HepG2 (cell line): ENCODE measurements around the gene LIME1. TPM values are rescaled to one million over a fixed set of nuclear protein-coding genes. Genes with fewer than 3 reads are reported as not detected.

Experiments used
- ATAC-seq: fragments of 200-7000 bp; cut with Tn5 transposase; 3 replicates; pipeline ENCODE4 v1.9.1; 2020; ENCODE audit warnings: mild to moderate bottlenecking, moderate library complexity
- BruUV-seq: library from RNA; stranded (reverse); fragments of 400-500 nt; replicated peaks from 2 replicates; lab custom pipeline; 2021; lab: Mats Ljungman, UMichigan
- CTCF ChIA-PET: fragments of 300-600 bp; formaldehyde crosslinking; extraction: SDS; loops from one replicate; lab custom pipeline; 2021; ENCODE audit warnings: low total read pairs, inconsistent platforms, low intra/inter-chr PET ratio; lab: Yijun Ruan, JAX
- POLR2A ChIA-PET: fragments of 350-600 bp; sonication (Branson Sonifier 250); formaldehyde crosslinking; loops from one replicate; lab custom pipeline; 2020; ENCODE audit warnings: antibody characterized with exemption, inconsistent platforms; lab: Yijun Ruan, JAX
- DNase-seq: peaks from one replicate; pipeline ENCODE4 v3.0.0-alpha.2; 2015; ENCODE audit warnings: low spot score
- FAIRE-seq: peaks from 3 replicates; lab custom pipeline; 2011; peaks lifted over from hg19 to GRCh38; lab: Jason Lieb, UNC
- H2AFZ ChIP-seq: one replicate; pipeline ENCODE4 v1.6.1; 2011; ENCODE audit warnings: low read length, inconsistent platforms
- H3K27ac ChIP-seq: fragments of 300-600 bp; 3 replicates; pipeline ENCODE4 v1.8.0; 2011; ENCODE audit warnings: mixed run types, mild to moderate bottlenecking, mixed read lengths, low read length, inconsistent platforms; ENCODE audit not compliant: insufficient read depth; ENCODE audit errors: extremely low read length
- H3K27me3 ChIP-seq, 2 experiments: fragments of 200-600 bp in 1 of 2; 2 replicates in 1 of 2; 3 replicates in 1 of 2; pipeline versions ENCODE4 v1.6.0 to v1.8.0; 2011; ENCODE audit warnings: low read length in 2 of 2, mild to moderate bottlenecking in 2 of 2, moderate library complexity in 2 of 2, inconsistent platforms in 1 of 2; ENCODE audit not compliant: insufficient read depth in 2 of 2, control insufficient read depth in 1 of 2
- H3K36me3 ChIP-seq, 2 experiments: fragments of 200-600 bp in 1 of 2; replicated peaks in 1 of 2; 2 replicates in 1 of 2; 3 replicates in 1 of 2; pipeline versions ENCODE4 v1.5.1 to v1.8.0; 2011; ENCODE audit warnings: low read length in 2 of 2, inconsistent platforms in 1 of 2; ENCODE audit not compliant: insufficient read depth in 2 of 2, control insufficient read depth in 1 of 2
- H3K4me1 ChIP-seq: 2 replicates; pipeline ENCODE4 v1.5.1; 2012; ENCODE audit warnings: low read length, inconsistent platforms; ENCODE audit not compliant: insufficient read depth
- H3K4me2 ChIP-seq: 2 replicates; pipeline ENCODE4 v1.6.0; 2011; ENCODE audit warnings: low read depth, low read length, inconsistent platforms
- H3K4me3 ChIP-seq, 3 experiments: fragments of 200-600 bp in 1 of 3; sonication (generic), shearing (Covaris generic) in 1 of 3; replicated peaks in 1 of 3; 2 replicates each; pipeline ENCODE4 v1.5.1; 2011 to 2016; ENCODE audit warnings: low read length in 3 of 3, inconsistent platforms in 2 of 3, low read depth in 2 of 3, mild to moderate bottlenecking in 2 of 3, control low read depth in 1 of 3, mixed read lengths in 1 of 3; ENCODE audit not compliant: insufficient read depth in 1 of 3
- H3K79me2 ChIP-seq: one replicate; pipeline ENCODE4 v1.6.1; 2011; ENCODE audit warnings: low read length, inconsistent platforms; ENCODE audit not compliant: insufficient read depth
- H3K9ac ChIP-seq: 2 replicates; pipeline ENCODE4 v1.6.0; 2011; ENCODE audit warnings: mild to moderate bottlenecking, low read depth, low read length, inconsistent platforms; ENCODE audit not compliant: insufficient read depth
- H3K9me3 ChIP-seq: 2 replicates; pipeline ENCODE4 v1.5.1; 2012; ENCODE audit warnings: mild to moderate bottlenecking, low read length
- H4K20me1 ChIP-seq: 2 replicates; pipeline ENCODE4 v1.6.0; 2011; ENCODE audit warnings: inconsistent platforms, mild to moderate bottlenecking, low read length, moderate library complexity; ENCODE audit not compliant: insufficient read depth
- HMGA1 ChIP-seq: sonication (generic); formaldehyde crosslinking; conservative IDR thresholded peaks from 2 replicates; pipeline ENCODE4 v1.4.0; 2020; ENCODE audit warnings: missing genetic modification reagents
- HNRNPLL ChIP-seq: fragments of 200-400 bp; formaldehyde crosslinking; IDR thresholded peaks from 2 replicates; pipeline ENCODE4 v1.6.1; 2017; ENCODE audit warnings: mild to moderate bottlenecking, low read depth, low read length; ENCODE audit not compliant: poor library complexity, severe bottlenecking
- KDM2A ChIP-seq: sonication (generic); formaldehyde crosslinking; IDR thresholded peaks from 2 replicates; pipeline ENCODE4 v1.4.0; 2020; ENCODE audit warnings: low read depth, missing genetic modification reagents, borderline replicate concordance
- MBNL3 ChIP-seq: fragments of 250-450 bp; sonication (Bioruptor Pico); conservative IDR thresholded peaks from 2 replicates; pipeline ENCODE4 v1.8.0; 2022; ENCODE audit warnings: mild to moderate bottlenecking, inconsistent platforms
- NR2C2 ChIP-seq: sonication (generic); formaldehyde crosslinking; IDR thresholded peaks from 2 replicates; pipeline ENCODE4 v1.4.0; 2020; ENCODE audit warnings: missing genetic modification reagents, mild to moderate bottlenecking, moderate library complexity, borderline replicate concordance
- PATZ1 ChIP-seq: sonication (generic); formaldehyde crosslinking; IDR thresholded peaks from 2 replicates; pipeline ENCODE4 v1.4.0; 2020; ENCODE audit warnings: missing genetic modification reagents
- SP5 ChIP-seq: IDR thresholded peaks from 2 replicates; pipeline ENCODE4 v1.6.1; 2016; ENCODE audit warnings: low read depth, borderline replicate concordance
- ZBTB40 ChIP-seq, 2 experiments: fragments of 450-650 bp in 1 of 2; sonication (generic) in 1 of 2; formaldehyde crosslinking in 1 of 2; IDR thresholded peaks; 2 replicates each; pipeline versions ENCODE4 v1.6.1 to v1.8.0; 2016 to 2022; ENCODE audit warnings: antibody characterized with exemption in 1 of 2, mild to moderate bottlenecking in 1 of 2, missing genetic modification reagents in 1 of 2
- ZBTB7A ChIP-seq: sonication (generic); formaldehyde crosslinking; IDR thresholded peaks from 2 replicates; pipeline ENCODE4 v1.8.0; 2022; ENCODE audit warnings: mild to moderate bottlenecking, missing genetic modification reagents
- ZNF569 ChIP-seq: sonication (generic); formaldehyde crosslinking; IDR thresholded peaks from 2 replicates; pipeline ENCODE4 v1.5.0; 2020; ENCODE audit warnings: mild to moderate bottlenecking, missing genetic modification reagents, moderate library complexity, borderline replicate concordance
- ZNF605 ChIP-seq: sonication (generic); formaldehyde crosslinking; IDR thresholded peaks from 2 replicates; pipeline ENCODE4 v1.8.0; 2022; ENCODE audit warnings: mild to moderate bottlenecking, missing genetic modification reagents
- WGBS: methylation state at CpG from one replicate; pipeline ENCODE4 v1.1.6; 2017; ENCODE audit warnings: low lambda C conversion rate; 5-methylcytosine and 5-hydroxymethylcytosine counted together
- in situ Hi-C: cut with HindIII; loops from 2 replicates; pipeline ENCODE4 v1.10.0; 2017; ENCODE audit warnings: low pct_unique_long_range_greater_than_20kb; ENCODE audit not compliant: extremely low pct_ligation_motif_present
- intact Hi-C: fragments of 100-400 bp; cut with micrococcal nuclease; formaldehyde crosslinking; loops from one replicate; pipeline ENCODE4 v1.10.0; 2022; ENCODE audit not compliant: unreplicated experiment
- polyA plus RNA-seq, 8 experiments: library from polyadenylated mRNA; depleted of rRNA in 3 of 8; stranded (reverse) in 7 of 8; unstranded in 1 of 8; fragments of >200 nt; fragmentation: Illumina TruSeq in 4 of 8; extraction: Trizol in 4 of 8; gene quantifications; 2 replicates each; pipeline versions ENCODE4 v1.2.1 to v1.2.3, GENCODE V29; 2011 to 2016; ENCODE audit warnings: low read depth in 4 of 8, missing spikeins in 1 of 8, mixed read lengths in 1 of 8; ENCODE audit not compliant: insufficient read depth in 1 of 8
- total RNA-seq, 5 experiments: library from RNA; depleted of rRNA; stranded (reverse); fragments of >200 nt; fragmentation: Illumina TruSeq; extraction: Trizol; gene quantifications; 2 replicates each; pipeline ENCODE4 v1.2.3, GENCODE V29; 2016; ENCODE audit warnings: low read depth in 1 of 5

LIME1 gene
- total and polyA plus RNA-seq, 2 of the 13 experiments (the other 11 are each of a cell fraction or from before 2014, with no cell fraction given): 13.0 to 61.5 TPM

- Histone ChIP-seq H3K27ac (no peak overlapping the region), H3K9ac (no peak overlapping the region), H3K4me3 (no peak overlapping the region), H3K9me3 (no peaks in the 10 kb centered on the region), H4K20me1 (peaks cover 4% of the 10 kb centered on the region; the same call in 1 of the 2 replicates), H3K4me2 (no peak overlapping the region), H3K4me1 (peaks cover 21% of the 10 kb centered on the region), H3K79me2 (peaks cover 1% of the 10 kb centered on the region), H3K36me3 (peaks cover 10 to 20% of the 10 kb centered on the region in 2 experiments), H2AFZ (no peak overlapping the region), H3K27me3 (no peaks in the 10 kb centered on the region)
- intact Hi-C loops: no loop called here
- in situ Hi-C loops: loop anchor here (10.0 kb wide), 1 partner anchor 84 kb away; no protein-coding TSS in a partner anchor
- ATAC-seq (no peak), FAIRE-seq (no peak), DNase-seq (no peak)
- ChIA-PET POLR2A (no interaction called here), CTCF (no interaction called here)
- WGBS: 96% methylated on average over 41 of the region's 43 CpGs
- no TSS peak for BruUV-seq
- no peak for TF ChIP-seq NR2C2 (CRISPR knock-in tag)
- 0 out of 2 replicates have a peak, but pooled peaks have one; percentile 42 for TF ChIP-seq ZNF605 (CRISPR knock-in tag)
- TF ChIP-seq HMGA1 (CRISPR knock-in tag): no peak
- no peak for TF ChIP-seq MBNL3 (CRISPR knock-in tag)
- no peak for TF ChIP-seq SP5 (CRISPR knock-in tag)
- TF ChIP-seq HNRNPLL: peak; percentile 10
- TF ChIP-seq KDM2A (CRISPR knock-in tag): peak; percentile 13; the same call in 1 of the 2 replicates
- TF ChIP-seq ZBTB40 (IDR thresholded peaks at IDR 0.05): no peak
- peak; percentile 46; the same call in 1 of the 2 replicates for TF ChIP-seq ZBTB40 (CRISPR knock-in tag; IDR thresholded peaks at IDR 0.05)
- TF ChIP-seq ZBTB7A (CRISPR knock-in tag): 0 out of 2 replicates have a peak, but pooled peaks have one; percentile 8
- TF ChIP-seq PATZ1 (CRISPR knock-in tag): 0 out of 2 replicates have a peak, but pooled peaks have one; percentile 4
- TF ChIP-seq ZNF569 (CRISPR knock-in tag): no peak
These were observed 36.0 kb upstream of the LIME1 start for GRCh38 chr20:63700199-63701050.
